Heart right ventricle (tissue), 16 donors: ENCODE measurements around the gene NEDD9. TPM values are rescaled to one million over a fixed set of nuclear protein-coding genes. Genes with fewer than 3 reads are reported as not detected.

Source experiments
- ATAC-seq, 8 donors: fragments of 200-7000 bp; cut with Tn5 transposase; one replicate each; pipeline ENCODE4 v1.9.1; 2020; ENCODE audit warnings: mild to moderate bottlenecking in 8 of 8, moderate library complexity in 8 of 8, moderate number of reproducible peaks in 1 of 8
- DNase-seq, 2 donors: peaks; one replicate each; pipeline ENCODE4 v3.0.0-alpha.2; 2020
- H3K27ac ChIP-seq, 10 donors: fragments of 200-600 bp; sonication (generic) in 2 of 10; one replicate each; pipeline versions ENCODE4 v1.5.0 to v1.8.0; 2020 to 2022; ENCODE audit warnings: mild to moderate bottlenecking in 3 of 10
- H3K27me3 ChIP-seq, 7 donors: fragments of 200-600 bp; one replicate each; pipeline ENCODE4 v1.8.0; 2021 to 2022; ENCODE audit warnings: mild to moderate bottlenecking in 2 of 7
- H3K36me3 ChIP-seq, 9 donors: fragments of 200-600 bp; sonication (generic) in 1 of 9; one replicate each; pipeline versions ENCODE4 v1.5.0 to v1.8.0; 2020 to 2022; ENCODE audit warnings: mild to moderate bottlenecking in 2 of 9
- H3K4me1 ChIP-seq, 9 donors: fragments of 200-600 bp; sonication (generic) in 1 of 9; one replicate each; pipeline versions ENCODE4 v1.5.0 to v1.8.0; 2020 to 2022; ENCODE audit warnings: mild to moderate bottlenecking in 4 of 9
- H3K4me3 ChIP-seq, 10 donors: fragments of 200-600 bp; sonication (generic) in 2 of 10; one replicate each; pipeline versions ENCODE4 v1.5.0 to v1.8.0; 2020 to 2022; ENCODE audit warnings: mild to moderate bottlenecking in 7 of 10, moderate library complexity in 2 of 10
- H3K9me3 ChIP-seq, 11 donors: fragments of 200-600 bp in 10 of 11; sonication (generic) in 2 of 11; one replicate each; pipeline versions ENCODE4 v1.5.0 to v1.8.0; 2013 to 2022; ENCODE audit warnings: mild to moderate bottlenecking in 2 of 11, control low read depth in 1 of 11, moderate library complexity in 1 of 11
- CTCF ChIP-seq, 9 donors: fragments of 200-600 bp; sonication (generic) in 2 of 9; IDR thresholded peaks; one replicate each; pipeline versions ENCODE4 v1.5.0 to v1.8.0; 2021 to 2022; ENCODE audit warnings: antibody characterized with exemption in 9 of 9, mild to moderate bottlenecking in 5 of 9, moderate library complexity in 1 of 9
- WGBS, 2 donors: extraction: QIAGEN DNeasy Blood & Tissue Kit; methylation state at CpG; one replicate each; pipeline ENCODE4 v1.1.7; 2013; ENCODE audit warnings: inconsistent platforms in 1 of 2; 5-methylcytosine and 5-hydroxymethylcytosine counted together
- intact Hi-C, 10 donors: fragments of 100-400 bp; cut with DNase I; formaldehyde crosslinking; loops; one replicate each; pipeline versions ENCODE4 v1.11.1 to v1.14.2; 2022
- polyA plus RNA-seq, 2 donors: library from polyadenylated mRNA; stranded (reverse); fragments of 200-250 nt; gene quantifications; one replicate each; pipeline ENCODE4 v1.2.3, GENCODE V29; 2013
- total RNA-seq, 10 donors: library from RNA; stranded (reverse); fragmentation: NEBNext Ultra II Directional in 3 of 10; extraction: Animal tissue kit (Norgen Biotek cat#: 25700) in 3 of 10; gene quantifications; one replicate each; pipeline versions ENCODE4 v1.2.1 to v1.2.4, GENCODE V29; 2021 to 2023
- donor health status: Arrhythmogenic right ventricular cardiomyopathy.
- donor health status: ischemic (EF 13 %, LVEDD 7.1; RV severe dilation, severe dysfunction).
- donor health status: healthy with polysubstance abuse.
- donor health status: DM: no; HTN: yes; CAD: no.
- donor health status: DM: no; HTN: no; CAD: no.
- donor health status: ischemic (EF 25% LVEDD 6.9; RV normal size, moderate dysfunction).
- donor health status: ischemic (EF 25% LVEDD 5.7; RV mildly dilated, moderate dysfunction).
- donor health status: healthy.
- donor health status: DM: yes; HTN: yes; CAD: no.
- donor health status: Ischemic cardiomyopathy.
- donor health status: ischemic (EF 35%, LVEDD 5.7; RV mildly dilated, moderate dysfunction).
- donor health status: nonischemic (EF 11% LVEDD 7.7; RV severe dilation, severe dysfunction).
- donor health status: DM: yes; HTN: yes; CAD: no.
- donor health status: PGD.
- donor health status: ischemic (EF 29% LVEDD 5.4; RV normal size, mild dysfunction).
- donor health status: nonischemic (EF 23%, LVEDD 6.1; RV moderate dilation, normal function).

NEDD9 gene
- total and polyA plus RNA-seq, 12 donors, result 10.8 to 34.2 (median 23.3) TPM

- intact Hi-C loops, result loop anchor here in 1 of 10 donors (10.0 kb wide), 1 partner anchor 1307 kb away; no protein-coding TSS in a partner anchor
- H3K27me3 ChIP-seq, result no peaks in the 10 kb centered on the region
- H3K4me1 ChIP-seq, result peaks cover 2 to 89% (median 66%) of the 10 kb centered on the region in 9 donors
- H3K36me3 ChIP-seq, result peaks cover 0 to 61% (median 10%) of the 10 kb centered on the region in 9 donors
- H3K9me3 ChIP-seq, result no peaks in the 10 kb centered on the region
- H3K4me3 ChIP-seq, result no peak overlapping the region
- DNase-seq (no peak), ATAC-seq (no peak)
- H3K27ac ChIP-seq, result peak overlapping the region in 7 of 10 donors; percentile 10 to 80 (median 52)
- 93 to 94% methylated on average over 8 of the region's 8 CpGs for WGBS, 2 donors
- no peak for TF ChIP-seq CTCF (IDR thresholded peaks at IDR 0.05)
Measured at GRCh38 chr6:11197850-11198249, 34.6 kb downstream of the NEDD9 start.

- ATAC-seq (peak in 1 of 8 donors; percentile 30), DNase-seq (no peak)
- H3K27ac ChIP-seq, result peak overlapping the region in 7 of 10 donors; percentile 15 to 80 (median 52)
- 42 to 51% methylated on average over 3 of the region's 3 CpGs for WGBS, 2 donors
- no peak overlapping the region for H3K4me3 ChIP-seq
- peaks cover 0 to 62% (median 12%) of the 10 kb centered on the region in 9 donors for H3K36me3 ChIP-seq
- no peak for TF ChIP-seq CTCF (IDR thresholded peaks at IDR 0.05)
- no peaks in the 10 kb centered on the region for H3K9me3 ChIP-seq
- no peaks in the 10 kb centered on the region for H3K27me3 ChIP-seq
- H3K4me1 ChIP-seq, result peaks cover 2 to 82% (median 59%) of the 10 kb centered on the region in 9 donors
- intact Hi-C loops, result loop anchor here in 1 of 10 donors (10.0 kb wide), 1 partner anchor 1308 kb away; no protein-coding TSS in a partner anchor
Measured at GRCh38 chr6:11197175-11197536, 35.3 kb downstream of the NEDD9 start.

GRCh38 chr6:11196511-11197174 is 35.8 kb downstream of the NEDD9 start:
- ATAC-seq (no peak), DNase-seq (no peak)
- intact Hi-C loops, result loop anchor here in 1 of 10 donors (10.0 kb wide), 1 partner anchor 1308 kb away; no protein-coding TSS in a partner anchor
- no peaks in the 10 kb centered on the region for H3K9me3 ChIP-seq
- H3K27me3 ChIP-seq, result no peaks in the 10 kb centered on the region
- WGBS, 2 donors, result 65 to 77% methylated on average over 15 of the region's 15 CpGs
- H3K4me1 ChIP-seq, result peaks cover 2 to 77% (median 54%) of the 10 kb centered on the region in 9 donors
- peak overlapping the region in 7 of 10 donors; percentile 10 to 80 (median 52) for H3K27ac ChIP-seq
- peaks cover 0 to 67% (median 17%) of the 10 kb centered on the region in 9 donors for H3K36me3 ChIP-seq
- TF ChIP-seq CTCF (IDR thresholded peaks at IDR 0.05), result no peak
- no peak overlapping the region for H3K4me3 ChIP-seq

- ATAC-seq (peak in 7 of 8 donors; percentile 26 to 60 (median 45)), DNase-seq (no peak)
- Histone ChIP-seq H3K27me3 (no peaks in the 10 kb centered on the region), H3K27ac (peak overlapping the region in 8 of 10 donors; percentile 43 to 80 (median 57)), H3K4me1 (peaks cover 2 to 58% (median 45%) of the 10 kb centered on the region in 9 donors), H3K9me3 (no peaks in the 10 kb centered on the region), H3K36me3 (peaks cover 0 to 68% (median 29%) of the 10 kb centered on the region in 9 donors), H3K4me3 (peak overlapping the region in 2 of 10 donors; percentile 10)
- intact Hi-C loops, result loop anchor here in 1 of 10 donors (10.0 kb wide), 1 partner anchor 1310 kb away; no protein-coding TSS in a partner anchor
- no peak for TF ChIP-seq CTCF (IDR thresholded peaks at IDR 0.05)
- WGBS, 2 donors, result 33 to 34% methylated on average over 12 of the region's 12 CpGs
Measured at GRCh38 chr6:11194356-11195218, 37.9 kb downstream of the NEDD9 start.
